NCI-H748 (cell line): Measurements from ENCODE around the gene RNF207.

Experiments
- DNase-seq: peaks from one replicate; lab custom pipeline; 2025; ENCODE audit not compliant: unreplicated experiment; lab: John Stamatoyannopoulos, UW

RNF207 gene

DNA sequence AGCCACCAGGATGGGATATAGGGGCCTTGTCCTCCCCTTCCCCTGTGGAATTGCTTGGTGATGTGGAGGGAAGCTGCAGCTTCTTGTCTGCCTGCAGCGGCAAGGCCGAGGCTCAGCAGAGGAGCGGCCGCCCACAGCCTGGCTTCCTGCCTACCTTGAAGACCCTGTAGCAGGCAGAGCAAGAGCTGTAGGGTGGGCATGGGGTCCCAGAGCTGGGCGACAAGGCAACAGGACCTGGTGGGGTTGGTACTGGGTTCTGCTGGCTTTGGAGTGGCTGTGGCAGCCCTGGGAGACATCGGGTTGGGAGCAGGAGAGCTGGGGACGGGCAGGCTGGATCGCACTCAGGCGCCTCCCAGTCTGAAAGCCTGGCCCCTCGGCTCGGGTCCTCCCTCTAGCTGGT lies 60.7 kb downstream of the RNF207 start:
- no peak for DNase-seq

- DNase-seq, result no peak
Observed at GRCh38 chr1:6267686-6268322, 61.9 kb downstream of the RNF207 start.

GRCh38 chr1:6268415-6268814 lies 62.5 kb downstream of the RNF207 start:
- no peak for DNase-seq

- no peak for DNase-seq
Observed at GRCh38 chr1:6269296-6269695, 63.4 kb downstream of the RNF207 start.

DNA sequence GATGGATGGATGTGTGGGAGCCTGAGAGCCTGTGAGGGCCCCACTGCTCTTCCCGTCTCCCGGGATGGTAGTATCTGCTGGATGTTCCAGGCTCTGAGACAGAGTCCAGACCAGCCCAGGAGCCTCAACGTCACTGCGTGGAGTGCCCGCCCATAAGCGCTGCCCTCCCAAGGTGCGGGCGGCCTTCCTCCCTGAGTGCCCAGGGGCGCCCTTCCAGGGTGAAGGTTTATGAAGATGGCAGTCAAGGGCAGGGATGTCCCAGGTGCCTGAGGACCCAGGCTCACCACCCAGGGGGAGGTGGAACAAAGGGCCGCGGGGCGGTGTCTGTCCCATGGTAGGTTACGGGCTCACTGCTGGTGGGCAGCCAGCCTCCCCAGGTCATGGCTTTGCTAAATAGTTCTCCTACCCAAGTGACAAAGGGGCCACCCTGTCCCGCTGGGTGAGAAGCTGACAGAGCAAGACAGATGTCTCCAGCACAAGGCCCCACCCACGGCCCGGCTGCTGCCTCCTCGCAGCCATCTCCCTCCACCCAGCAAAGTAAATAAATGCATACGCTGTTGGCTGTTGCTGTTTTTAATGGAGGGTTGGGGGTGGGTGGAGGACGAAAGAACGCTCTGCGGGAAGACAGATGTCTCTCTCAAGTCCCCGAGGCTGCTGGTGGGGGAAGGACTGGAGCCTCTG lies 63.9 kb downstream of the RNF207 start:
- DNase-seq, result peak; percentile 87

DNA sequence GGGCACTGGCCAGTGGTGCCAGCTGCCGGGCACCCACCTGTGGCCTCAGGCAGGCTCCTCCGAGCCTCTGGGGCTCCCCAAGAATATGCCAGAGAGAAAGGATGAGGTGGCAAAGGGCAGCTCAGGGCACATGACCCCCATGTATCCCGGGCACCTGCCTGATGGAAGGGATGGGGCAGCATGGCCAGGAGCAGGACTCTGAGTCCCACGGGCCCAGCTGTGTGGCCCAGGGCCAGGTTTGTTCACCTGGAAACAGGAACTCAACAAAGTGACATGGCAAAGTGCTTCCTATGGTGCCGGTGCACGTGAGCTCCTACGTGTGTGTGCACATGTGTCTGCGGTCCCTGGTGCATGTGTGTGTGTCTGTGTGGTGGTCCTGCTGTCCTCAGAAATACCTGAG lies 64.5 kb downstream of the RNF207 start:
- DNase-seq, result peak; percentile 48
